Pulmonary artery endothelial cell (primary cell): Measurements from ENCODE around the gene THAP11. TPM values are rescaled to one million over a fixed set of nuclear protein-coding genes. Genes with fewer than 3 reads are reported as not detected.
A peak's percentile ranks its signal among the peaks of the same experiment; 100 is the strongest.
"Not testable (repeated sequence)": the region's sequence is repeated elsewhere in the genome, so short reads cannot be mapped to it uniquely, and the experiment has no call there.

ENCODE experiments used
- DNase-seq: peaks from one replicate; pipeline ENCODE4 v3.0.0-alpha.2; 2011; ENCODE audit warnings: low read depth, low spot score
- total RNA-seq: library from RNA; depleted of rRNA; stranded (reverse); fragments of >200 nt; gene quantifications from 2 replicates; pipeline ENCODE4 v1.2.3, GENCODE V29; 2014

THAP11 gene
- total RNA-seq, 1 donor from 2014 or later = 34.2 TPM

DNA sequence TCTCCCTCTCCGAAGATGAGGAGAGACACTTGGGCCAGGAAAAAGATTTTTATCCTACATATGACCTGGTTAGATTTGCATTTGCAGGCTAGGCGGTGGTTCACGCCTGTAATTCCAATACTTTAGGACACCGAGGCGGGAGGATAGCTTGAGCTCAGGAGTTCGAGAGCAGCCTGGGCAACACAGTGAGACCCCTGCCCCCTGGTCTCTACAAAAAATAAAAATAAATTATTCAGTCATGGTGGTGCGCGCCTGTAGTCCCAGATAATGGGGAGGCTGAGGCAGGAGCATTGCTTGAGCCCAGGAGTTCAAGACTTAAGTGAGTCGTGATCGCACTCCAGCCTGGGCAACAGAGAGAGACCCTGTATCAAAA, 7.9 kb upstream of the THAP11 start:
- DNase-seq = no peak

DNA sequence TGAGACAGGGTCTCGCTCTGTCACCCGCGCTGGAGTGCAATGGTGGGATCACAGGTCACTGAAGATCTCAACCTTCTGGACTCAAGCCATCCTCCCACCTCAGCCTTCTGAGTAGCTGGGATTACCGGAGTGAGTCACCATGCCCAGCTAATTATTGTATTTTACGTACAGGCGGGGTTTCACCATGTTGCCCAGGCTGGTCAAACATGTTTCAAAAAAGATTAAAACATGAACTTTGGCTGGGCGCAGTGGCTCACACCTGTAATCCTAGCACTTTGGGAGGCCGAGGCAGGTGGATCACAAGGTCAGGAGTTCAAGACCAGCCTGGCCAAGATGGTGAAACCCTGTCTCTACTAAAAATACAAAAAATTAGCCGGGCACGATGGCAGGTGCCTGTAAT, 4.9 kb upstream of the THAP11 start:
- not testable (repeated sequence) for DNase-seq

DNA sequence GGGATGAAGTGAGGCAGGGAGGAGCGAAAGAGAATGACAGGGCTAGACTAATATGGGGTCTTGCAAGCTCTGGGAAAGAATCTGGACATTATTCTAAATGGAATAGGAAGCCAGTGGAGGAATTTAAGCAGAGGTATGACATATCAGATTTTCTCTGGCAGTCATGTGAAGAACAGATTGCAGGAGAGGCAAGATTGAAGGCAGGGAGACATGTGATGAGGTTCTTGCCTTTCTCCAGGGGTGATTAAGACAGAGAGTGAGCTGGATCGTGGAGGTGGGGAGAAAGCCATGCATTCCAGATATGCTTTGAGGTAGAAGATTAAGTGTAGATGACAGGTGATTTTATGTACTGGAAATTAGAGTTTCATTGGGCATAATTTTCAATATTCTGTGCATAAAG, 4.3 kb upstream of the THAP11 start:
- DNase-seq = no peak

DNA sequence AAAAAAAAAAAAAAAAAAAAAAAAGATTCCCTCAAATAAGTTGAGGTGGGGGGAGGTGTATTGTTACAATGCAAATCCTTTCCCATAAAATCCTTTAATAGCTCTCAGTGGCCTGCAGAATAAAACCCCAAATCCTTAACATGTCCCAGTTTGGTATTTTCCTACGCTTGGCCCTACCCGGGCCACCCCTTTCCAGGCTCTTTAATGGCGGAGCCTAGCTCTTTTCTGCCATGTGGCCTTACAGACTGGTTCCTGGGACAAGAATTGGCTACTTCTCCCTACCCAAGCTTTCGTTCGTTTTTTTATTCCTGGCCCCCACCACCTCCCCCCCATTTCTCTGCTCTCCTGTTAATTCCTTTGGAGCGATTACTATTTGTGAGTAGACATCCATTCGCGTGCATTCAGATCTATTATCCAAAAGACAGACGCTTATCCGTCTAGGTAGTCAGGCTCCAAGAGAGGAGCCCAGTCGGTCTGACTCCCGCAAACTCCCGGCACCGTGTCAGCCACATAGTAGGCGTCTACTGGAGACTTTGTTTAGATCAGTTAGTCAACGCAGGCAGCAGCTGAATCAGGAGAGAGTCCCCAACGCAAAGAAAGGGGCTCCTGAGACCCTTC, 813 bp upstream of the THAP11 start:
- no peak for DNase-seq

DNA sequence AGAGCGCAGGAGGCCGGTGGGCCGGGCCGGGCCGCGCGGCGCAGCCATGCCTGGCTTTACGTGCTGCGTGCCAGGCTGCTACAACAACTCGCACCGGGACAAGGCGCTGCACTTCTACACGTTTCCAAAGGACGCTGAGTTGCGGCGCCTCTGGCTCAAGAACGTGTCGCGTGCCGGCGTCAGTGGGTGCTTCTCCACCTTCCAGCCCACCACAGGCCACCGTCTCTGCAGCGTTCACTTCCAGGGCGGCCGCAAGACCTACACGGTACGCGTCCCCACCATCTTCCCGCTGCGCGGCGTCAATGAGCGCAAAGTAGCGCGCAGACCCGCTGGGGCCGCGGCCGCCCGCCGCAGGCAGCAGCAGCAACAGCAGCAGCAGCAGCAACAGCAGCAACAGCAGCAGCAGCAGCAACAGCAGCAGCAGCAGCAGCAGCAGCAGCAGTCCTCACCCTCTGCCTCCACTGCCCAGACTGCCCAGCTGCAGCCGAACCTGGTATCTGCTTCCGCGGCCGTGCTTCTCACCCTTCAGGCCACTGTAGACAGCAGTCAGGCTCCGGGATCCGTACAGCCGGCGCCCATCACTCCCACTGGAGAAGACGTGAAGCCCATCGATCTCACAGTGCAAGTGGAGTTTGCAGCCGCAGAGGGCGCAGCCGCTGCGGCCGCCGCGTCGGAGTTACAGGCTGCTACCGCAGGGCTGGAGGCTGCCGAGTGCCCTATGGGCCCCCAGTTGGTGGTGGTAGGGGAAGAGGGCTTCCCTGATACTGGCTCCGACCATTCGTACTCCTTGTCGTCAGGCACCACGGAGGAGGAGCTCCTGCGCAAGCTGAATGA, 606 bp downstream of the THAP11 start:
- DNase-seq = no peak

DNA sequence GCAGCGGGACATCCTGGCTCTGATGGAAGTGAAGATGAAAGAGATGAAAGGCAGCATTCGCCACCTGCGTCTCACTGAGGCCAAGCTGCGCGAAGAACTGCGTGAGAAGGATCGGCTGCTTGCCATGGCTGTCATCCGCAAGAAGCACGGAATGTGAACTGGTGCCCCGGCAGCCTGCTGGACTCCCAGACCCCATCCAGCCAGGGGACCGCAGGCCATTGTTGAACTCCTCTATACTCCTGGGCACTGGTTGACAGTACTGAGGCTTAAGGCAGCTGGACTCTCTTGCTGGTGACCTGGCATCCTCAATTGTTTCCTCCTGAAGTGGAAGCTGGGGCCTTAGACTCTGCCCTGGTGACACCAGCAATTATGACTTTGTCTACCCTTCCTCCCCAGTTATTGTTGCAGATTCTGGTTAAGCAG, 1.2 kb downstream of the THAP11 start:
- no peak for DNase-seq

DNA sequence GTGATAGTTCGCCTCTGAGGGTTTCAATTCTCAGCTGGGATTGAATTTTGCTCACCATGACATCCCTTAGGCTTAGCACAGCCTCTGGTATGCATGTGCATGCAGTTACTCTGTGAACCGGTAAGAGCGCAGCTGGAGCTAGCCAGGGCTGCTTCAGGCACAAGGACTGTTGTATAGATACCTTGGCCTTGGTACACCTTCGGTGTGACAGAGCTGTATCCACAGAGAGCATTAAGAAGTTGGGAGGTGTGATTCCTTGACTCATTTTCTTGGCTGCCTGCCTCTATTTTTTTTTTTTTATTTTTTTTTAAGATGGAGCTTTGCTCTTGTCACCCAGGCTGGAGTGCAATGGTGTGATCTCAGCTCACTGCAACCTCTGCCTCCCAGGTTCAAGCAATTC, 2.4 kb downstream of the THAP11 start:
- no peak for DNase-seq

DNA sequence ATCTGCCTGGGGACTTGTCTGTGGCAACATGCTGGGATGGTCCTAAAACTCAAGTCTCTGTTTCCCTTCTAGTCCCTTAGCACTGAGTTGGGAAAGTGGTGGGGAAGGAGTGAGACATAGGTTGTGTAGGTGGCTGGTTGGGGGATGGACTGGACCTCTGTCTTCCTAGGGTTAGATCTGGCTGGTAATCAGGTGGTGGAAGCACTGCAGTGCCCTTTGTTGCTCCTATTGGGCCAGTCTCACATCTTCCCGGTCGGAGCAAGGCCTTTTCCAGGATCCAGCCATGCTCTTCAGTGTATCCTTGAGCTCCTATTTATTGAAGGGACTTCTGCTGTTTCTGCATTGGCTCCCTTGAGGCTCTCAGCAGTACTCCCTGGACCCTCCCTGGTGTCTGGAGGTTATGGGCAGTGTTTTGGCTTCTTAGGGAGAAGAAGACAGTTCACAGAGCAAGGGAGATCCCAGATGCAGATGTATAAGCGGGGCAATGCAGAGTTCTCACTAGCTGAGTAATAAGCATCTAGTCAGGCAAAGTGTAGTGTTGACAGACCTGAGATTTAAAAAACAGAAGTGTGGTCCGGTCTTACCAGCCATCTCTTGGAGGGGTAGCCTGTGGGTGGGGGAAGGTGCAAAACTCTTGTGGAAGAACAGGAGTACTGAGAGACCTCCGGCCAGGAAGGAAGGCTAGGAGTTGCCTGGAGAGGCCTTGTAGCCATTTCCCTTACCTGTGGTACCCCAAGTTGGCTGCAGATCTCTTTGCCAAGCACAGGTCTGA, 3.4 kb downstream of the THAP11 start:
- DNase-seq = no peak

DNA sequence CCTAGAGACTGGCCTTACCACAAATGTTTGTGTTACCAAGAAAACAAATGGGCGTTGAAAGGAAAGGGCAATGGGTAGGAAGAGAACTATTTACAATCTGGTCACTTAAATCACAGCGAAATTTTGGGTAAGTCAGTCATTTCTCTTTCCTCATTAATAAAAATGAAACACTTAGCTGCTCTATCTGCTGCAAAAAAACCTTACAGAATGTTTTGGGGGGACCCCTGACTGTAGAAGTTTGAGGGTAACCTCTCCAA, 3.9 kb downstream of the THAP11 start:
- no peak for DNase-seq

DNA sequence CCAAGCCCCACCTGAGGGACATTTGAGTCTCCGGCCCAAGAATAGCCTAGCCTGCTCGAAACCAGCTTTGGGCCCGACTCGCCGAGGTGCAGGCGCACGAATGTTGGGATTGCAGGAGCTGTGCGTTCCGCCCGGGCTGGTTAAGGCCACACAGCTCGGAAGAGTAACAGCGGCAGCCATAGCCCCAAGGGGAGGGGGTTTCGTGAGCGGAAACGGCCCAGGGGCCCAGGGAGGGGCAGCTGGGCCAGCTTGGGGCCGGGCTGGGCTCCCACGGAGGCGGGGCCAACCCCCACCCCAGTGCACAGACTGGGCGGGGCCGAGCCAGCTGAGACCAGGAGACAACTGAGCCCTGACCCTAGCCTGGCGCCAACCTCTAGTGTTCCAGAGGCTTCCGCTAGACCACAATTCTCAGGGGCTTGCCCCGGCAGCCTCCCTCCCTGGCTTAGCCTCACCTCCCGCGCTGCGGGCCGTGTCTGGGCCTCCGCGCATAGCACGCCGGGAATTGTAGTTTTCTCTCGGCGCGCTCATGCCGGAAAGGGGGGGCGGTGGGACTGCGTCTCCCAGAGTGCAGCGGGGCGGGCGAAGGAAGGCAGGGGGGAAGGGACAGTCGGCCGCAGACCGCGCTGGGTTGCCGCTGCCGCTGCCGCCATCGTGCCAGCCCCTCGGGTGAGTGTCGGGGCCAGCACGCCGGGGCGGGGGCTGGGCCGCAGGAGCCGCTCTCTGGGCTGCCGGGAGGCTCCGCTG, 4.4 kb downstream of the THAP11 start, which contains the start of gene NUTF2:
NUTF2 (plus strand) TSS at position 614 of the 744 bp plus-strand sequence. CDS start 18,198 bp downstream, outside the sequence.
- peak; percentile 63 for DNase-seq

DNA sequence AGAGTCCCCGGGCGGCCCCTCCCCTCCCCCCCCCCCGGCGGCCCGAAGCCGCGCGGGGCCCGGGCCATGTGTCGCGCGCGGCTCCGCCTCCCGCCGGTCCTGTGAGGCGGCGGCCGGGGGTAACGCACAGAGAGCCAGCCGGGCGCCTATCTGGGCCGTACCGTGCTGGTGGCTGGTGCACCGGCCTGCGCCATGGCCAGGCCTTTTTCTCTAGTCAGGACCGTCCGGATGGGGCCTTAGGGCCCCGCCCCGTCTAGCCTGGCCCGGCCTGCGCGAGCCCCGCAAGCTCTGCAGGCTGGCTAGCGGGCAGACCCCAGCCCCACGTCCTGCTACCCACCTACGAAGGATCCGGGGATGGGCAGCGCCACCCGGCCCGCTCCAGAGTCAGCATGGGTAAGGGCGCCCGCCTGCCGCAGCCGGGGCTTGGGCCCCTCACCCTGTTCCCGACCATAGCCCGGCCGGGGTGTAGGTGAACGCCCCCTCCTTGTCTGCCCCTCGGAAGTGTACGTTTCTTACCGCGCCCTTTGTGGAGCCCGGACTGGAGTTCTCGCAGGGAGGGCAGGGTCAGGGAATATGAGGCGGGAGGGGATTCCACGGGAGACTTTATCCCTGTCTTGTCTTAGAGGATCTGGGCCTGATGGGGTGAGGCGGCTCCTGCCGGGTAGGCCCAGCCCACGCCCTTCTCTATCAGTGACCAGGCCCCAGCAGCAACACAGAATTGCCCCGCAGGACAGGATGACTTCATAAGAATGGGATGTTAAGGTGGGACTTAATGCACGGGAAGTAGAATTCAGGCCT, 5.1 kb downstream of the THAP11 start, which contains the start of gene CENPT:
CENPT (minus strand) TSS at position 630 of the 798 bp plus-strand sequence. CDS start 13,834 bp downstream, outside the sequence.
- DNase-seq = no peak

DNA sequence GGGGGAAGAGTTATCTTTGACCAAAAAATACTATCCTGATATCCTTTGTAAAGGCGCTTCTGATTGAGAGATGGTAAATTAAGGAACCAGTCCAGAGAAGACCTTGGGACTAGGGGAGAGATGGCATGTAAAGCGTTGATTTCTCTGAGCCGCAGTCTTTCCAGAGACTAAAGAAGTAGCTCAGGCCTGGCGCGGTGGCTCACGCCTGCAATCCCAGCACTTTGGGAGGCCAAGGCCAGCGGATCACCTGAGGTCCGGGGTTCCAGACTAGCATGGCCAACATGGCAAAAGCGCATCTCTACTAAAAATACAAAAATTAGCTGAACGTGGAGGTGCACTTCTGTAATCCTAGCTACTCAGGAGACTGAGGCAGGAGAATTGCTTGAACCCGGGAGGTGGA, 6.0 kb downstream of the THAP11 start:
- DNase-seq = no peak

DNA sequence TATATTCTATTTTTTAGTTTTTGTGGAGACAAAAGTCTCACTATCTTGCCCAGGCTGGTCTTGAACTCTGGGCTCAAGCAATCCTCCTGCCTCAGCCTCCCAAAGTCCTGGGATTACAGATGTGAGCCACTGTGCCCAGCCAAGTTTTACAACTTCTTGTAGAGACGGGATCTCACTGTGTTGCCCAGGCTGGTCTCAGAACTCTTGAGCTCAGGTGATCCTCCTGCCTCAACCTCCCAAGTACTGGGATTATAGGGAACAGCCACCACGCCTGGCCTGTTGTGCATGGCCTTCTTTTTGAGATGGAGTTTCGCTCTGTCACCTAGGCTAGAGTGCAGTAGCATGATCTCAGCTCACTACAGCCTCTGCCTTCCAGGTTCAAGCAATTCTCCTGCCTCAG, 11.6 kb downstream of the THAP11 start:
- no peak for DNase-seq

DNA sequence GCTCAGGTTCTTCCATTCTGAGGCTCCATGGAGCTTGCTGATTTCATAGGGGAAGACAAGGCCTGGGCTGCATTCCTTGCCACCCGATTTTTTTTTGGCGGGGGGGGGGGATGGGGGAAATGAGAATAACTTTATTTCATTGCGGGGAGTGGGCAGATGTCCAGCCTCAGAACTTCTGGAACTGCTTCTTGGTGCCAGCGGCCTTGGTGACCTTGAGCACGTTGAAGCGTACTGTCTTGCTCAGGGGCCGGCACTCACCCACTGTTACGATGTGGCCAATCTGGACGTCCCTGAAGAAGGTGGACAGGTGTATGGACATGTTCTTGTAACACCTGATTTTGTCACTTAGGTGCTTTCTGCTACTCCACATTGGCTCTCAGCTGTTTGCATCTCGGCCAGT, 13.7 kb downstream of the THAP11 start:
- no peak for DNase-seq

DNA sequence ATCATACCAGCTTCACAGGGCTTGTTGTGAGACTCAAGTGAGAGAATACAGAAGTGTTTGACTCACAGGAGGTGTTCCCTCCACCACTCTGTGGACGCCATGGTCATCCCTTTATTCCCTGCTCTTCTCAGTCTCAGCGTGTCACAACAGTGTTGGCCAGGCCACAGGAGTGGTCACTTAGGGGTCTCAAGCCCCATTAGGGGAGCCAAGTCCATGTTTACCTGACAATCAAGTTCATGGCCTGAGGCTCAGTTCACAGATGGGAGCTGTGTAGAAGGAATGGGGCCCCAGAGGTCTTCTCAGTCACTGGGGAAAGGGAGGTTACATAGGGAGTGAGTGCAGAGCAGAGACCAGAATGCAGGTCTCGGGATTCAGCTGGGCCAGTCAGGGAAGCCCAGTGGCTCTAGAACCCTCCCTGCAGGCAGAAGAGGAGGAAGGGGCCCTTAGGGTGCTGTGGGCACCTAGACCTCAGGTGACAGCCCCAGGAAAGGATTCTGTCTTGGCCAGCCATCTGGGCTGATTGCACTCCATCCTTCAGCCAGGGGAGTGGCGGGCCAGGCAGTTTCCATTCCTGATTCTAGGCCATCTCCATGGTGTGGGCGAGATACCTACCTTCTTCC, 14.9 kb downstream of the THAP11 start:
- DNase-seq = no peak

DNA sequence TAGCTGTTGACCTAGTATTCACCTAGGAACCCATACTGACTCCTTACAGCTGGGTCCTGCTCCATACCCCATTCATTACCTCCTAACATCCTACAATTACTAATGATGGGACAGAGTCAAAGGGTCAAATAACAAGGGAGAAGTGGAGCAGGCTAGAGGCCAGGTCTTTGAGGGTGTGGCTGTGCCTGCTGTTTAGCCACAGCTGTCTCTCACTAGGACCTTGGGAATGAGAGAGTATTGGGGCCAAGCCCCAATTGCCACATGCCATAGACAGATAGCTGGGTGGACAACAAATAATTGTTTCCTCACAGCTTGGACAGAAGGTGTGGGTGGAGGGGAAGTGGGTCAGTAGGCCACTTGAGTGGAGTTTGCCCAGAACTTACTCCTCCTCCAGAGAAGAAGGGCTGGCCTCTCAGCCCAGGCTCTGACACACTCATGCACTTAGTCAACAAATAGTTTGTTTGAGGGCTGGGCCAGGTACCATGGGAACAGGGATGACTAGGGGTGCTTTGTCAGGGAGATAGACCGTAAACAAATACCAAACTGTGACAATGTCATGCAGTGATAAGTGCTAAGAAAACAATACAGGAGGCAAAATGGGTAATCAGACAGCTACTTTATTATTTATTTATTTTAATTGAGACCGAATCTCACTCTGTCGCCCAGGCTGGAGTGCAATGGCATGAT, 15.6 kb downstream of the THAP11 start:
- peak; percentile 89 for DNase-seq

DNA sequence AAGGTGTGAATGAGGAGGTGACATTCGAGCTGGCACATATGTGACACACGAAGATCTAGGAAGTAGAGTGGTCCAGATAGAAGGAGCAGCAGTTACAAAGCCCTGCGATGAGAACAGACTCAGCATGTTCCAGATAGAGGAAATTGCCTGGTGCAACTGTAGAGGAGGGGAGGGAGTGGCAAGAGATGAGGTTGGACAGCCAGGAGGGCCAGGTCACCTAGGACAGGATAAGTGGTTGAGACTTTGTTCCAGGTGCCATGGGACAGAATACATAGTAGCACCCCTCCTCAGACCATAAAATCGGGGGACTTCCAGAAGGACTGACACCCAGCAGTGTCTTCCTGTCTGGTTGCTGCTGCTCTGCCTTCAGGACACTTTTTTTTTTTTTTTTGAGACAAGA, 16.4 kb downstream of the THAP11 start:
- DNase-seq = no peak

DNA sequence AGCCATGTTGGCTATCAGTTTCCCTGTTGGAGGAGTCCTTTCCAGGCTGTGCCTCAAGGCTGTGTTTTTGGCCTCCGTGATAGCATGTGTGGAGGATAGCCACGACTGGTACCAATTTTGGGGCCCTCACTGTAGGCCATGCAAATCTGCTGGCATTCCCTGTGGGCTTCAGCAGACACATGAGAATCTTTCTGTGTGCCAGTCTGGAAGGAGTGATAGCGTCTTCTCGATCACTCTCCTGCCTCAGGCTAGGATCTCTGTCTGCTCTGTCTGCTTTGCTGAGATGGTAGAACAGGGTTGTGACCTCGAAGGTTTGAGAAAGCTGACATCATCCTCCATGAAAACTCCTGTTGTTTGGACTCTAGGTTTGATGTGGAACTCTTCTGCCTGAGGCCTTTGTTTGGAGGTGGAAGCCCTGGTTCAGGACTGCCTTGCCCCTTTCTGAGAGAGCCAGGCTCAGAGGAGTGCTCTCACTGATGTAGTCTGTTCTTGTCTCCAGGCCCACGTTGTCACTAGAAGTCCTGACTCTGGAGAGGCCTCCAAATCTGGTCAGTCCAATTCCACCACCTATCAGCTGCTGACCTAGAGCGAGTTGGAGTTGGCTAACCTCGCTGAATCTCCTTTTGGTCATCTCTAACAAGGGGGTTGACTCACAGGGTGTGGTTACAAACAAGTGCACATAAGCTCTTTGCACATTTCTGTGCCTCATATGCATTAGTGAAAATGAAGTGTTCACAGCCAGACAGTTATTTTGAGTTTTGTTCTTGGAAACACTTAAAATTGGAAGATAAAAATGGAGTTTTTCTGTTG, 18.7 kb downstream of the THAP11 start:
- no peak for DNase-seq

DNA sequence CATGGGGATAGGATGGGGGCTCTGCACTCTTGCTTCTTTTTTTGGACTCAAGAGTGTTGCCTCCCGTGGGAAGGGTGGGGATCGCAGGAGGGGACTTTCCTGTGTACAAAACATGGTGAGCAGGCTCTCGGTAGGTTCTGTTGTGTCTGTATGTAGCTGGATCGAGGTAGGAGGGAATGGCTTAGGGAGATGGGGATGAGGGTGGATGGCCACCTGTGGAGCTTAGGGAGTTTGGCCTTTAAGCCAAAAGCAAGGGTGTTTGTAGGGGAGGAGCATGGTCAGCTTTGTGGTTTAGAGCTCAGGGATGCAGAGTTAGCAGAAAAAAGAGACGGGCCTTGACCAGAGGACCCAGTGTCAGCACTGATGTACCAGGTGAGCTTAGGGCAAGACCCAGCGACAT, 19.8 kb downstream of the THAP11 start:
- no peak for DNase-seq
